Uterus (tissue), 2 donors: ENCODE measurements around the gene FAM168B.

Experiments used
- CTCF ChIP-seq, 4 experiments: fragments of 200-600 bp in 2 of 4; fragments of 450-650 bp in 2 of 4; sonication (generic) in 2 of 4; IDR thresholded peaks; one replicate each; pipeline ENCODE4 v1.5.1; 2016 to 2019; ENCODE audit warnings: antibody characterized with exemption in 4 of 4, mild to moderate bottlenecking in 2 of 4, moderate library complexity in 1 of 4
- POLR2A ChIP-seq, 2 donors: fragments of 450-650 bp; IDR thresholded peaks; one replicate each; pipeline ENCODE4 v1.6.1; 2016; ENCODE audit warnings: antibody characterized with exemption in 2 of 2, mild to moderate bottlenecking in 1 of 2, moderate library complexity in 1 of 2

GRCh38 chr2:131042148-131042775, 51.0 kb downstream of the FAM168B start:
- TF ChIP-seq CTCF (IDR thresholded peaks at IDR 0.05) (no peak), POLR2A (IDR thresholded peaks at IDR 0.05) (no peak)
